Neural progenitor cell (in vitro differentiated cells): Measurements from ENCODE around the gene HIP1R. TPM values are rescaled to one million over a fixed set of nuclear protein-coding genes. Genes with fewer than 3 reads are reported as not detected.

Source experiments
- DNase-seq: peaks from one replicate; pipeline ENCODE4 v3.0.0-alpha.2; 2016; ENCODE audit warnings: low spot score
- H2AFZ ChIP-seq: fragments of 200-600 bp; sonication (generic); replicated peaks from 2 replicates; pipeline ENCODE4 v1.6.1; 2016; ENCODE audit warnings: antibody characterized with exemption
- H3F3A ChIP-seq: fragments of 200-600 bp; sonication (generic); 2 replicates; pipeline ENCODE4 v1.6.1; 2016; ENCODE audit warnings: antibody characterized with exemption, low read depth
- H3K27ac ChIP-seq: fragments of 200-600 bp; sonication (generic); 2 replicates; pipeline ENCODE4 v1.5.1; 2016; ENCODE audit warnings: mild to moderate bottlenecking
- H3K27me3 ChIP-seq: fragments of 200-600 bp; sonication (generic); 2 replicates; pipeline ENCODE4 v1.6.1; 2016; ENCODE audit warnings: mild to moderate bottlenecking, moderate library complexity
- H3K36me3 ChIP-seq: fragments of 200-600 bp; sonication (generic); 2 replicates; pipeline ENCODE4 v1.5.1; 2016
- H3K4me1 ChIP-seq: fragments of 200-600 bp; sonication (generic); 2 replicates; pipeline ENCODE4 v1.6.1; 2016; ENCODE audit warnings: mixed run types
- H3K4me2 ChIP-seq: fragments of 200-600 bp; sonication (generic); 2 replicates; pipeline ENCODE4 v1.6.1; 2016
- H3K4me3 ChIP-seq: fragments of 200-600 bp; sonication (generic); 2 replicates; pipeline ENCODE4 v1.5.1; 2016
- H3K79me2 ChIP-seq: fragments of 200-600 bp; sonication (generic); 2 replicates; pipeline ENCODE4 v1.6.1; 2016; ENCODE audit warnings: low read depth
- H3K9ac ChIP-seq: fragments of 200-600 bp; sonication (generic); 2 replicates; pipeline ENCODE4 v1.6.1; 2016
- H3K9me3 ChIP-seq: fragments of 200-600 bp; sonication (generic); 2 replicates; pipeline ENCODE4 v1.5.1; 2016; ENCODE audit warnings: low read depth
- H4K20me1 ChIP-seq: fragments of 200-600 bp; sonication (generic); 2 replicates; pipeline ENCODE4 v1.6.1; 2016; ENCODE audit warnings: low read depth
- H3K27ac Mint-ChIP-seq: 3 replicates; pipeline ENCODE4 v1.8.0; 2021; ENCODE audit warnings: mixed read lengths
- H3K27me3 Mint-ChIP-seq: 2 replicates; pipeline ENCODE4 v1.8.0; 2022; ENCODE audit warnings: low read depth, mild to moderate bottlenecking, inconsistent platforms, moderate library complexity, mixed read lengths; ENCODE audit not compliant: insufficient read depth
- H3K36me3 Mint-ChIP-seq: 3 replicates; pipeline ENCODE4 v1.8.0; 2021; ENCODE audit warnings: mixed read lengths
- H3K4me1 Mint-ChIP-seq: 3 replicates; pipeline ENCODE4 v1.8.0; 2021; ENCODE audit warnings: mixed read lengths
- H3K4me3 Mint-ChIP-seq: 3 replicates; pipeline ENCODE4 v1.8.0; 2021; ENCODE audit warnings: mild to moderate bottlenecking, moderate library complexity, mixed read lengths
- H3K9me3 Mint-ChIP-seq: 3 replicates; pipeline ENCODE4 v1.8.0; 2020; ENCODE audit warnings: mixed read lengths
- CTCF ChIP-seq: fragments of 200-600 bp; sonication (generic); IDR thresholded peaks from 2 replicates; pipeline ENCODE4 v1.5.1; 2017; ENCODE audit warnings: antibody characterized with exemption, mild to moderate bottlenecking
- EZH2 ChIP-seq: fragments of 200-600 bp; sonication (generic); IDR thresholded peaks from 2 replicates; pipeline ENCODE4 v1.6.1; 2017; ENCODE audit warnings: antibody characterized with exemption, mild to moderate bottlenecking, moderate library complexity
- EZH2phosphoT487 ChIP-seq: fragments of 200-600 bp; sonication (generic); IDR thresholded peaks from 2 replicates; pipeline ENCODE4 v1.6.1; 2017; ENCODE audit warnings: antibody characterized with exemption
- total RNA-seq: library from RNA; depleted of rRNA; stranded (reverse); fragments of >200 nt; gene quantifications from 2 replicates; pipeline ENCODE4 v1.2.3, GENCODE V29; 2015; ENCODE audit warnings: low replicate concordance

HIP1R gene
- total RNA-seq, 1 donor from 2014 or later: 19.3 TPM

- TF ChIP-seq EZH2: no peak
- TF ChIP-seq EZH2phosphoT487: no peak
- no peak for TF ChIP-seq CTCF
- Histone ChIP-seq H3K9me3 (no peaks in the 10 kb centered on the region), H3K36me3 (no peaks in the 10 kb centered on the region), H3K27ac (no peak overlapping the region), H4K20me1 (peaks cover 94% of the 10 kb centered on the region), H3K4me2 (peak overlapping the region; percentile 76), H3K9ac (no peak overlapping the region), H3F3A (peaks cover 39% of the 10 kb centered on the region), H3K27me3 (peaks cover 83% of the 10 kb centered on the region), H2AFZ (no peak overlapping the region), H3K4me3 (no peak overlapping the region), H3K79me2 (no peaks in the 10 kb centered on the region), H3K4me1 (peaks cover 30% of the 10 kb centered on the region)
- Mint-ChIP-seq H3K9me3 (no peaks in the 10 kb centered on the region), H3K36me3 (peaks cover 20% of the 10 kb centered on the region), H3K27ac (no peak overlapping the region), H3K4me3 (no peak overlapping the region), H3K27me3 (peaks cover 9% of the 10 kb centered on the region), H3K4me1 (peaks cover 54% of the 10 kb centered on the region)
- DNase-seq: no peak
Observed at GRCh38 chr12:122870163-122870842, 35.0 kb downstream of the HIP1R start.

- Mint-ChIP-seq H3K27me3 (peaks cover 9% of the 10 kb centered on the region), H3K4me1 (peaks cover 60% of the 10 kb centered on the region), H3K4me3 (peak overlapping the region; percentile 77), H3K27ac (peak overlapping the region; percentile 98), H3K36me3 (peaks cover 20% of the 10 kb centered on the region), H3K9me3 (no peaks in the 10 kb centered on the region)
- H2AFZ ChIP-seq: no peak overlapping the region
- H3K4me2 ChIP-seq: peak overlapping the region; percentile 76
- peaks cover 94% of the 10 kb centered on the region for H4K20me1 ChIP-seq
- H3K4me3 ChIP-seq: peak overlapping the region; percentile 32
- H3K9me3 ChIP-seq: no peaks in the 10 kb centered on the region
- DNase-seq: peak; percentile 80
- no peak overlapping the region for H3K9ac ChIP-seq
- TF ChIP-seq EZH2phosphoT487 (no peak), EZH2 (no peak), CTCF (no peak)
- peaks cover 34% of the 10 kb centered on the region for H3K4me1 ChIP-seq
- no peaks in the 10 kb centered on the region for H3K79me2 ChIP-seq
- no peak overlapping the region for H3K27ac ChIP-seq
- peaks cover 90% of the 10 kb centered on the region for H3K27me3 ChIP-seq
- H3K36me3 ChIP-seq: no peaks in the 10 kb centered on the region
- H3F3A ChIP-seq: peaks cover 41% of the 10 kb centered on the region
Observed at GRCh38 chr12:122870867-122871664, 35.8 kb downstream of the HIP1R start.

GRCh38 chr12:122871851-122872780 is 36.9 kb downstream of the HIP1R start:
- H2AFZ ChIP-seq: no peak overlapping the region
- peak overlapping the region; percentile 77 for H3K4me3 Mint-ChIP-seq
- peaks cover 43% of the 10 kb centered on the region for H3F3A ChIP-seq
- no peaks in the 10 kb centered on the region for H3K36me3 ChIP-seq
- peak overlapping the region; percentile 76 for H3K4me2 ChIP-seq
- H3K36me3 Mint-ChIP-seq: peaks cover 17% of the 10 kb centered on the region
- peaks cover 97% of the 10 kb centered on the region for H3K27me3 ChIP-seq
- H3K4me1 ChIP-seq: peaks cover 34% of the 10 kb centered on the region
- H3K79me2 ChIP-seq: no peaks in the 10 kb centered on the region
- H3K9me3 ChIP-seq: no peaks in the 10 kb centered on the region
- peak overlapping the region; percentile 98 for H3K27ac Mint-ChIP-seq
- H3K9me3 Mint-ChIP-seq: no peaks in the 10 kb centered on the region
- peak; percentile 96 for DNase-seq
- H3K27ac ChIP-seq: no peak overlapping the region
- TF ChIP-seq EZH2: no peak
- peak; percentile 86 for TF ChIP-seq EZH2phosphoT487
- no peak overlapping the region for H3K9ac ChIP-seq
- peak overlapping the region; percentile 32 for H3K4me3 ChIP-seq
- H3K27me3 Mint-ChIP-seq: peaks cover 9% of the 10 kb centered on the region
- peaks cover 62% of the 10 kb centered on the region for H3K4me1 Mint-ChIP-seq
- H4K20me1 ChIP-seq: peaks cover 100% of the 10 kb centered on the region
